ENCODE results near the gene TLE3. TPM values are rescaled to one million over a fixed set of nuclear protein-coding genes. Genes with fewer than 3 reads are reported as not detected.

TLE3 gene
- total RNA-seq, 4 donors from 2014 or later, result 4.6 to 35.3 (median 13.3) TPM

DNA sequence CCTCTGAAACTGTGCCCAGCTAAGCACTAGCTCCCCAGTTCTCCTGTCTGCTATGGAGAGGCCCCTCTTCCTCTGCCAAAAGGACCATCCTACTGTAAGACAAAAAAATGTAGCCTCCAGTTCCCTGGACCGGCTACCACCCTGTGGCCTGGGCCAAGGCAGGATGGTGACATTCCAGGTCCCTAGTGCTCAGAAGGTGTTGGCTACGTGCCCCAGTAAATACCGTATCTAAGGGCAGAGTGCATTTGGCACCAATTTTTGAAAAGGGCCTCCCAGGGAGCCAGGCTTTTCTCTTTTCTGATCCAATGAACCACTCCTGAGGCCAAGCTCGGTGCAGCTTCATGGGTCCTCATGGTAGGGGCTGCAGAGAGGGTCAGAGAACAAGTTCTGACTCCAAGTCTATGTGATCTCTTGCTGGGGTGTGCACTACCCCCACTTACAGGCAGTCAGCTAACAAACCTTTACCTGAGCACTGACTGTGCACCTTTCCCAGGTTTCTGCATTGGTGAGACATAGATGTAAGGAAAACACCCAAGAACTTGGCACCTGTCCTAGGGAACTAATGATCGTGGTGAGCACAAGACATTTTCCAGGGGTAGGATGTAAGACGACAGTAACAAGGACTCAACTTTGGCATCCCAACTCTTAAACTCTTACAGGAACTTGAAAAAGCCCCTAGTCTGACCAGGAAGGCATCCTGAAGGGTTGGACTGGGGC is 32.6 kb downstream of the TLE3 start:
- ATAC-seq (no peak), DNase-seq (no peak)
- peaks cover 24% of the 10 kb centered on the region in 2 donors for H3K4me1 ChIP-seq
- H3K9me3 ChIP-seq, result no peaks in the 10 kb centered on the region
- TF ChIP-seq, protein P1, sequence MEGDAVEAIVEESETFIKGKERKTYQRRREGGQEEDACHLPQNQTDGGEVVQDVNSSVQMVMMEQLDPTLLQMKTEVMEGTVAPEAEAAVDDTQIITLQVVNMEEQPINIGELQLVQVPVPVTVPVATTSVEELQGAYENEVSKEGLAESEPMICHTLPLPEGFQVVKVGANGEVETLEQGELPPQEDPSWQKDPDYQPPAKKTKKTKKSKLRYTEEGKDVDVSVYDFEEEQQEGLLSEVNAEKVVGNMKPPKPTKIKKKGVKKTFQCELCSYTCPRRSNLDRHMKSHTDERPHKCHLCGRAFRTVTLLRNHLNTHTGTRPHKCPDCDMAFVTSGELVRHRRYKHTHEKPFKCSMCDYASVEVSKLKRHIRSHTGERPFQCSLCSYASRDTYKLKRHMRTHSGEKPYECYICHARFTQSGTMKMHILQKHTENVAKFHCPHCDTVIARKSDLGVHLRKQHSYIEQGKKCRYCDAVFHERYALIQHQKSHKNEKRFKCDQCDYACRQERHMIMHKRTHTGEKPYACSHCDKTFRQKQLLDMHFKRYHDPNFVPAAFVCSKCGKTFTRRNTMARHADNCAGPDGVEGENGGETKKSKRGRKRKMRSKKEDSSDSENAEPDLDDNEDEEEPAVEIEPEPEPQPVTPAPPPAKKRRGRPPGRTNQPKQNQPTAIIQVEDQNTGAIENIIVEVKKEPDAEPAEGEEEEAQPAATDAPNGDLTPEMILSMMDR (IDR thresholded peaks at IDR 0.05 in 4 of 5, conservative IDR thresholded peaks at IDR 0.05 in 1 of 5), result no peak
- no peak for TF ChIP-seq POLR2A (IDR thresholded peaks at IDR 0.05)
- in situ Hi-C loops (cut with MboI; ENCODE audit: low sequenced_read_pairs in 4 of 4), result no loop called here
- H3K36me3 ChIP-seq, result peaks cover 0 to 8% of the 10 kb centered on the region in 2 donors
- intact Hi-C loops (cut with DNase I; ENCODE audit: low total_unique reads), result no loop called here
- H3K27ac ChIP-seq, result no peak overlapping the region
- H3K4me3 ChIP-seq, result no peak overlapping the region
- H3K27me3 ChIP-seq, result no peaks in the 10 kb centered on the region

DNA sequence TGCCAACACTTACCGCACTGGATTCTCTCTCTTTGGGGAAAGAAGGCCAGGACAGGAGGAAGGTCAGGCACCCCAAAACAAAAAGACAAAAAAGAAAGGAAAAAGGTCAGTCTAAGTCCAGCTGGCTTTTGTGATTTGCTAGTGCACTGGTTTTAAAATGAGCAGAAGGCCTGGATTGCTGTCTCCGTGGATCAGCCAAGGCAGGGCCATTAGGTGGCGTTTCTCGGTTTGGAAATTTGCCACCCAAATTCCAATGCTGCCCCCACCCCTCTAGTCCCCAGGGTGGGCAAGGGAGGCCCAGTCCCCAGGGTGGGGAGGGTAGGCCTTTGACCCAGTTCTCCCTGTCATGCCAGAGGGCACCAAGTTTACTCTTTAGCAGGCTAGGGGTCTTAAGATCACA is 33.3 kb downstream of the TLE3 start:
- Histone ChIP-seq H3K36me3 (peaks cover 0 to 15% of the 10 kb centered on the region in 2 donors), H3K27ac (no peak overlapping the region), H3K9me3 (no peaks in the 10 kb centered on the region), H3K27me3 (no peaks in the 10 kb centered on the region), H3K4me3 (no peak overlapping the region), H3K4me1 (peaks cover 22 to 24% of the 10 kb centered on the region in 2 donors)
- DNase-seq, result no peak
- ATAC-seq, result no peak
- intact Hi-C loops (cut with DNase I; ENCODE audit: low total_unique reads), result no loop called here
- in situ Hi-C loops (cut with MboI; ENCODE audit: low sequenced_read_pairs in 4 of 4), result no loop called here
- TF ChIP-seq POLR2A (IDR thresholded peaks at IDR 0.05), result no peak
- TF ChIP-seq, protein P1 (IDR thresholded peaks at IDR 0.05 in 4 of 5, conservative IDR thresholded peaks at IDR 0.05 in 1 of 5), result no peak

DNA sequence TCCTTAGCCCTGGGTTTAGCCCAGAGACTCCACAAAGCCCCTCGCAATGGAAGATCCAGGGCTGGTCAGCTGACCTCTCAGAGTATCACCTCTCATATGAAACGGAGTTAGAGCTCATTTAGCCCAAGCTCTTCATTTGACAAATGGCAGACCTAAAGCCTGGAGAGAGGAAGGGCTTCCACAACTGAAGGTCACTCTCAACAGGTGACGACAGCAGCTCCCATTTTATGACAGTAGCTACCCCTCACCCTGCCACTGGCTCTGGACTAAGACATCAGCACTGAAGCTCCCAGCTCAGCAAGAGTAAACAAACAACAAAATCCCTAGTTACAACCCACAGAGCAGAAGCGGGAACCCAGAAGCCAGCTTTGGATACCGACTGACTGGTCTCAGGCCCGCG is 33.7 kb downstream of the TLE3 start:
- Histone ChIP-seq H3K27ac (no peak overlapping the region), H3K36me3 (peaks cover 0 to 18% of the 10 kb centered on the region in 2 donors), H3K9me3 (no peaks in the 10 kb centered on the region), H3K4me1 (peaks cover 17 to 20% of the 10 kb centered on the region in 2 donors), H3K27me3 (no peaks in the 10 kb centered on the region), H3K4me3 (no peak overlapping the region)
- no peak for ATAC-seq
- DNase-seq, result no peak
- in situ Hi-C loops (cut with MboI; ENCODE audit: low sequenced_read_pairs in 4 of 4), result no loop called here
- intact Hi-C loops (cut with DNase I; ENCODE audit: low total_unique reads), result no loop called here
- TF ChIP-seq POLR2A (IDR thresholded peaks at IDR 0.05), result no peak
- TF ChIP-seq, protein P1 (IDR thresholded peaks at IDR 0.05 in 4 of 5, conservative IDR thresholded peaks at IDR 0.05 in 1 of 5), result no peak

DNA sequence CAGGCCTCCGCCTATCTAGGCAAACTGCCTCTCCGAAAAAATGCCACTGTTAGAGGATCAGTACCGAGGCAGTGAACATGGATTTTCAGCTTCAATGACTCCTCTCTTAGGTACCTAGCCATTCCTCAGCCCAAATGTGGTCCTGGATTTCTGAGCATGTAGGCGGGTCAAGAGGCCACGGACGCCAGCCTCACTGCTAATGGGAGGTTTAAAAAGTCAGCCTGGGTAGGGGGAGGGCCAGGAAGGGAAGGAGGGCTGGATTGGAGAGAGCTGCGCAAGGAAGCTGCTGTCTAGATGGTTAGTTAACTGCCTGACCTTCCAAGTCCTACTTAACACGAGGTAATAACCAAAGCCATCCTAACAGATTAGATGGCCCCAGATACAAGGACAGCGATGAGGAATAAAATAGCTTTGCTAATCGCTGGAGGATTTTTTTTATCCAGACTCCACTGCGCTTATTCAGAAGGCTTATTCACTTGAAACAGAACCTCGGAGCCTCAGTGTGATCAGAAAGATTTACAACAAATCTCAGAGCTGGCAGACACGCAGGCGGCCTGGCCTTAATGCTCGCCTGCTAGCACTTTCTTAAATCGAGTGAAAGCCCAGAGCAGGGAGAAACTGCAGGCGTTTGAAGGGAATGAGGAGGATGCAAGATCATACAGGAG is 34.3 kb downstream of the TLE3 start:
- ATAC-seq, result no peak
- intact Hi-C loops (cut with DNase I; ENCODE audit: low total_unique reads) (no loop called here), in situ Hi-C loops (cut with MboI; ENCODE audit: low sequenced_read_pairs in 4 of 4) (no loop called here)
- Histone ChIP-seq H3K36me3 (peaks cover 0 to 19% of the 10 kb centered on the region in 2 donors), H3K4me3 (no peak overlapping the region), H3K9me3 (no peaks in the 10 kb centered on the region), H3K4me1 (peaks cover 17% of the 10 kb centered on the region in 2 donors), H3K27me3 (no peaks in the 10 kb centered on the region), H3K27ac (peak overlapping the region in 1 of 4 donors; percentile 66)
- no peak for TF ChIP-seq POLR2A (IDR thresholded peaks at IDR 0.05)
- TF ChIP-seq, protein P1 (IDR thresholded peaks at IDR 0.05 in 4 of 5, conservative IDR thresholded peaks at IDR 0.05 in 1 of 5), result no peak
- DNase-seq, result no peak

All from gastrocnemius medialis (tissue), 4 donors.